Glomerular visceral epithelial cell (primary cell): ENCODE measurements around the gene INPP5A.

Experiments
- DNase-seq: peaks from one replicate; pipeline ENCODE4 v3.0.0-alpha.2; 2016; ENCODE audit errors: extremely low spot score

INPP5A gene

DNA sequence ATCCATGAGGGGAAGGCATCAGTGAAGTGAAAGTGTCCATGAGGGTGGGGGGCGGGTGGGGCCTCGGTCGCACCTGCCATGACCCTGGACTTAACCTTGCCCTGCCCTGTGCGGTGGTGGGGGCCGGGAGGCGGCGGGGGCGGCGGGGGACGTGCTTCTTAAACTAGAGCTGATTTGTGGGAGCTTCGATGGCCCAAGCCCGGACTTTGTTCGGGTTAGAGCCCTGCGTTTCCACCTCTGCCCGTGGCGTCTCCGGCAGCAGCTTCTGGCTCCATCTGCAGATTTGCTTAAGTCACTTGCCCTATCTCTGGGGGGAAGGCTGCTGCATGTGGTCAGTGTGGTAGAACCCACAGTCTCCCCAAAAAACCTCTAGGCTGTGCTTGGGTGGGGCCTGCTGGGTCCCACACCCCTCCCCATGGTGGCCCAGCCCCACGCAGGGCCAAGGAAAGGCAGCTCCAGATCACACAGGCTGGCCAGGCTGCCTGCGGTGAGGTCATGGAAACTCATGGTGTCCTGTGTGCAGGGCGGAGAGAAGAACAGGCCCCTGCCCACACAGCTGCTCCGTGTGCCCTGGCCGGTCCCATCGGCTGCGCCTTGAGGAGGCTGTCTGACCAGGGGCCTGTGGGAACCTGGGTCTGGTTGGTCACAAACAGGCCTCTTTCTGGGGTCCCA lies 93.2 kb downstream of the INPP5A start:
- DNase-seq, result no peak

DNA sequence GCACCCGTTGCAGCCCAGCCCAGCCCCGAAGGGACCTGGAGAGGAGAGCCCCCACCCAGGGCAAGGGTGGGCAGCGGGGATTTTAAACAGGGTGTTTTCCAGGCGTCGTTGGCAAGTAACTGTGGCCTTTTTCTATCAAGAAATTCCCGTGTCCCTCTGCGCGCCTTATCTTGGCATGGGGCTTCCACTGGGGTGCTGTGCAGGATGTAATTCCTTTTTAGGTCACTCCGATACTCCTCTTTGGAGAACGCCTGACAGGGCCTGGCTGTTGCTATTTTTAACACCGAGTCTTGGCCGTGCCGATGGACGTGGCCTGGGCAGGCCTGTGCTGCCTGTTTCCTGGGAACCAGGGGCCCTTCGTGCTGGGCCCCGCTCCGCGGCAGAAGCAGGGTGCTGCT lies 93.8 kb downstream of the INPP5A start:
- no peak for DNase-seq

DNA sequence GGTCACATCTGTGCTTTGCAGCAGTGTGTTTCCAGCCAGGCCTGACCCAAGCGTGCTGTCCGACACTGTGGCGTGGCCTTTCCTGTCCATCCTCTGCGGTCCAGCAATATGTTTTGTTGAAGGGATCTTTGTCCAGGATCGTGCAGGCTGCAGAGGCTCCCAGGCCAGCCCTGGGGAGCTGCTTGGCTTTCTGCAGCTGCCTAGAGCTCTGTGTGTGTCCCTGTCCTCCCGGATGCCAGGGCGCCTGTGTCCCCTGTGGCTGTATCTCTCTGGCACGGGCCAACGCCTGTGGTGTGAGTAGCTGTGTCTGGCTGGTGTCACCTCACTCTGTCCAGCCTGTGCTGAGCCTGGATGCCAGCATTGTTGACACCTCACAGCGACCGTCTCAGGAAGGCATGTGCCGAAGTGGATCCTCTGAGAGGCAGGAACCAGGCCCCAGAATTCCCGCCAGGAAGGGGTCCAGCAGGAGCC lies 94.5 kb downstream of the INPP5A start:
- no peak for DNase-seq

DNA sequence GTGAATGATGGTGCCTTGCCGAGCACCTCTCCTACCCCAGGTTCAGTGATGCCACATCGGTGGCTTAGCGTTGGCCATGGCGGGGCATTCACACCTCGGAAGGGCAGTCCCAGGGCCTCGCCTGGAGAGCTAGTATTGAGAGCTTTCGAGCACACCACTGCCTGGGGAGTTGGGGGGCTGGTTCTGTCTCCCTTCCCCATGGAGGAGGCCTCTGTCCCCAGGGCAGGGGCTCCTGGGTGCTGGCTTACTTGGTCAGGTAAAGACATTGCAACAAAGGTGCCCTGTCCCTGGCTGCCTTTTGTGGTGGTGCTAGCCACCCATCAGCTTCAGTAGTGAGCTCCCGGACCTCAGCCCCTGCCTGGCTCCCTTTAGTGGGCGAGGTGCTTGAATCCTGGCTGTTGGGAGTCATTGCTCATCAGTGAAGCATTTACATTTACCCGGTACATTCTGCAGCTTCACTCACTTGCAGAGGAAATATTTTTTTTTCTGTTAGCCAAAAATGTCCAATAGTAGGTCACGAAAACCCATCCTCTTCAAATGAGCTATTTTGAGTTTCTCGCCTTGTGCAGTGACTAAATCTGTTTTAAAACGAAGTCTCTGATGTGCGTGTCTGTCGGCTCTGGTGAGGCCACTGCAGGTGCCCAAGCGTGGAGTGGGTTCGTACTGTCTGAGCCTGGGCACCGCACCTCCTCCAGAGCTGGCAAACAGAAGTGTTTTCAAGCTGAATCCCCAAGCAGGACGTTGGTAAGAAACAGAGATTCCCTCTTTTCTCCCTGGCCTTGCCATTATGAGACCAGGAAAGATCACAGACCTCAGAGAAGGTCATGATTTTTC lies 95.5 kb downstream of the INPP5A start:
- DNase-seq, result peak; percentile 43

DNA sequence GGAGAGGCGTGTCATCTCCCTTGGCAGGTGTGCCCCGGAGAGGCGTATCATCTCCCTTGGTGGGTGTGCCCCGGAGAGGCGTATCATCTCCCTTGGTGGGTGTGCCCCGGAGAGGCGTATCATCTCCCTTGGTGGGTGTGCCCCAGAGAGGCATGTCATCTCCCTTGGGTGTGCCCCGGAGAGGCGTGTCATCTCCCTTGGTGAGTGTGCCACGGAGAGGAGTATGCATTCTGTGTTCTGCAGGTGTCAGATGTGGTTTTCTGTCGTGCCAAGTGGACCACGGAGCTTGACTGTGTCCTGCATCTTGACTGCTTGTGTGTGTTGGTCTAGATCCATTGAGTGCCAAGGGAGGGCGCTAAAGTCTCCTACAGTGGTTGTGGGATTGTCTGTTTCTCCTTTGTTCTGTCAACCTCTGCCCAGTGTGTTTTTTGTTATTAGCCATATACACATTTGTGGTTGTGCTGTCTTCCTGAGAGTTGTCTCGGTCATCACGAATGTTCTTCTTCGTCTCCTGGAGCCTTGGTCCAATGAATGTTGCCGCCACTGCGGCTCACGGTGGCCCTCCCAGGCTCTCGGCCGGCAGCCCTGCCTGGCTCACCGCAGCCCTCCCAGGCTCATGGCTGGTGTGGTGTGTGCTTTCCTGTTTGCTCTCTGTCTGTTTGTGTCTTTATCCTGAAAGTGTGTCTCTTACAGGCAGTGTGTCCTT lies 96.8 kb downstream of the INPP5A start:
- DNase-seq, result no peak

DNA sequence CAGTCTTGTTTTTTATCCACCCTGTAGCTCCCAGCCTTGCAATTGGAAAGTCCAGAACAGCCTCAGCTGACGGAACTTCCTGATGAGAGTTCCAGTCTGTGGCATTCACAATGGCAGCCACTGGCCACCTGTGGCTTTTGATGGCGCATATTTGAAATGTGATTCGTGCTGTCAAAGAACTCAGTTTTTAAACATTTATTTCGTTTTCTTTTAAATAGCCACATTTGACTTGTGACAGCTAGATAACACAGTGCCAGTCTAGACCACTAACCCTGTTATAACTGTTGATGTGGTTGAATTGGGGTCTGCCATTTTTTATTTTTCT lies 97.3 kb downstream of the INPP5A start:
- peak; percentile 3 for DNase-seq

DNA sequence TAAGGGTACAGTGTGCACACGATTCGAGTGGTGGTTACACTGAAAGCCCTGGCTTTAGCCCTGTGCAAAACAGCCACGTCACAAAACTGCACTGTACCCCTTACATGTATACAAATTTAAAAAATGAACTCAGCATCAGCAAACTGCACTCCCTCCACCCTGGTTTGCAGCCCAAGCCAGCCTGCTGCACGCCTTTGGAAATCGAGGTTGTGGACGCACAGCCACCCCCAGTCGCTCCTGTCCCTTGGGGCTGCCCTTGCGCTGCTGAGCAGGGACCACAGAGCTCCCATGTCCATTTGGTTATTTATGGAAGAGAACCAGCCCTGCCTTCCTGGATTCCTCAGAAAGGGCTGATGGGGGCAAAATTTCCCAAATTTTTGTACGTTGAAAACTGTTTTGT lies 98.8 kb downstream of the INPP5A start:
- DNase-seq, result no peak

DNA sequence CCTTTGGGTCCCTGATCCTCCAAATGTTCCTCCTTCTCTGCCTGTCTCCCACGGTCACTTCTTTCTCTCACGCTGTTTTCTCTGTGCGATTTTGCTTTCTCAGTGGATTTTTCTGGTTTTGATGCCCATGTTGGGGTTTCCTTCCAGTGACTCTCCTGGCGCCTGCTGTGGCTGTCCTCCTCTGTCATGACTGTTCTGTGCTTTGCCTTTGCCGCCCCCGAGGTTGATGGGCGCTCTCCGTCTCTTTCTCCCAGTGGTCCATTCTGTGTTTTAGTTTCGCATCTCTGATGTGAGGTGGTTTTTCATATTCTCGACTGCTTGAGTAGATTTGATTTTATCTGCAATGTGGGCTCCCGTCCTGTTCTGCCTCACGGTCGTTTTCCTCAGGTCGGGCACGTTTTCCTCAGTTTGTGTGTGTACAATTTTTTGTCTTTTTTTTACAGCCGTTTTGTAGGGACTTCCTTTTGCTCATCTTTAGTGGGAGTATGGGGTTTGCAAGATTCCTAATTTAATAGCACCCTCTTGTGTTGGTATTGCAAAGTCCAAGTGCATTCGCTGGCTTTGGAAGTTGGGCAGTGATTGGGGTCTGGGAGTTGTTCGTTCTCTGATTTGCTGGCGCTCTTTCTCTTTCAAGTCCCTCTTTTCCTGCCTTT lies 100.0 kb downstream of the INPP5A start:
- DNase-seq, result peak; percentile 58

DNA sequence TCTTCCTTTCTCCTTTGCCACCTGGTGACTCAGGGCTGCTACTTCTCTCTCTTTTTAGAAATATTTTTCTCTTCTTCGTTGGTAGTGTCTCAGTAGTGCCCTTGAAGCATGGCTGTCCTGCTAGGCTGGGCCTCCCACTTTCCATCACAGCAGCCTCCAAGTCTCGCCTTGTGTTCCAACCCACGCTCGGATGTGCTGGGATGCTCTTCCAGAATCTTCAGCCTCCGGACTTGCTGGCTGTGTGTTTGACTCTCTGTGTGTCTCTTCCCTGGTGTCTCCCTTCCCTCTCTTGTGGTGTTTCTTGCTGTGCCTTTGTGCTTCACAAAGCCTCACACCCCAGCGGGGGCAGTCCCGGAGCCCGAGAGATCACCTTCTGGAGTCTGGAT lies 100.5 kb downstream of the INPP5A start:
- DNase-seq, result no peak

DNA sequence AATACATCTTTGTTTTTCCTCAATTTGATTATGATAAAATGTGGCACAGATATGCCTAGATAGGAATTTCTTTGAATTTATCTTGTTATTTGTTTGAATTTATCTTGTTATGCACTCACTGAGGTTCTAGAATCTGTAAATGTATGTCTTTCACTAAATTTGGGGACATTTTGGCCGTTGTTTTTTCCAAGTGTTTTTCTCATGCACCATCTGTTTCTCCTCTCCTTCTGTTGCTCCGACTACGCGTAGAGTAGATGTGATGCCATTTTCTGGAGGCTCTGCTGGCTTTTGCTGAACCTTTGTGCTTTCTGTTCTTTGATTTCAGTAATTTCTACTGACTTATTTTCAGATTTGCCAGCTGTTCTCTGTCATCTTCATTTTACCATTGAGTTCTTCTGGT lies 101.9 kb downstream of the INPP5A start:
- no peak for DNase-seq

DNA sequence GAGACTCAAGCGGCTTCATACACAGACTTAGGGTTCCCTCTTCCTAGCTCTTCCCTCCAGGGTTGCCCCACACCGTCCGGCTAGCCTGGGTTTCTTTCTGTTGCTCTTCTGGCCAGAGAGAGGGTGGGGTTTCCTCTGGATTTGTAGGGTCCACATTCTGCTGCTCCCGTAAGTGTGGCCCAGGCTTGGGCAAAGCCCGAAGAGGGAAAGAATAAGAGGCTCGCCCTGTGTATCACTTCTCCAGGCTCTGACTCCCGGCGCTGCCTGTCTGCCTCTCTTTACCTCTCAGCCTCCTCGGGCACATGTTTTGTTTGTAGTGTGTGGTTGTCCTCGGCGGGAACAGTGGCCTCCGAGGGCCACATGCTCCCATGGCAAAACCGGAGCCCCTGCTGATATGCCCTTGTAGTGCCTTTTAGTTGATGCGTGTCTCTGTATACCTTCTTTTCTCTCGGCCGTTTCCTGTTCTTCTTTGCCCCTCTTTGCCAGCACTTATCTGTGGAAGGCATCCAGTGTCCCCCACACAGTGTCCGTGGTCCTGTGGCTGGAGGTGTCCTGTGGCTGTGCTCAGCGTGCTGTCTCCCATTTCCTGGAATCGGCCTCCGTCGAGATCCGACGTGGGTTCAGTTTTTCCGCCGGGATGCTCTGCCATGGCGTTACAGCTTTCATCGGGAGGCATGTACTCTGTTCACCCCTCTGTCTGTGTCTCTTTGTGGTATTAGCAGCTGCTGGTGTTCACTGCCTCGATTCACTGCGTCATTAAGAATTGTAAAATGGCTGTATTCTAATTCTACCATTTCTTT lies 102.9 kb downstream of the INPP5A start:
- DNase-seq, result no peak

DNA sequence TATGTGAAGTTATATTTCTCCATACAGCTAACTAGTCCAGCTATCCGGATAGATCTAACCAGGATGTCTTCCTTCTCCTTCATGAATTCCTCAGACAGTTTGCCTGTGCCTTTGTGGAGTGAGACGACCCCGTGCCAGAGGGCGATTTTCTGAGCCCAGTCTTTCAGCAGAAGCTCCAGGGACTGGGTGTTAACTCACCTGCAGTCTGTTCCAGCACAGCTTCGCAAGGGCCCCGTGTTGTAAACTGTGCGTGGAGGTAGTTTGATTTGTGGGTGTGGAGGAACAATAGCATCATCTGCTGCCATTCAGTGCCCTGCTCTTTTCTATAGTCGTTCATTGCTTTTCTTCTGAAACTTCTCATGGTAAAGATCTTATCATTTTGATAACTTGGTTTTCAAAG lies 103.8 kb downstream of the INPP5A start:
- no peak for DNase-seq

DNA sequence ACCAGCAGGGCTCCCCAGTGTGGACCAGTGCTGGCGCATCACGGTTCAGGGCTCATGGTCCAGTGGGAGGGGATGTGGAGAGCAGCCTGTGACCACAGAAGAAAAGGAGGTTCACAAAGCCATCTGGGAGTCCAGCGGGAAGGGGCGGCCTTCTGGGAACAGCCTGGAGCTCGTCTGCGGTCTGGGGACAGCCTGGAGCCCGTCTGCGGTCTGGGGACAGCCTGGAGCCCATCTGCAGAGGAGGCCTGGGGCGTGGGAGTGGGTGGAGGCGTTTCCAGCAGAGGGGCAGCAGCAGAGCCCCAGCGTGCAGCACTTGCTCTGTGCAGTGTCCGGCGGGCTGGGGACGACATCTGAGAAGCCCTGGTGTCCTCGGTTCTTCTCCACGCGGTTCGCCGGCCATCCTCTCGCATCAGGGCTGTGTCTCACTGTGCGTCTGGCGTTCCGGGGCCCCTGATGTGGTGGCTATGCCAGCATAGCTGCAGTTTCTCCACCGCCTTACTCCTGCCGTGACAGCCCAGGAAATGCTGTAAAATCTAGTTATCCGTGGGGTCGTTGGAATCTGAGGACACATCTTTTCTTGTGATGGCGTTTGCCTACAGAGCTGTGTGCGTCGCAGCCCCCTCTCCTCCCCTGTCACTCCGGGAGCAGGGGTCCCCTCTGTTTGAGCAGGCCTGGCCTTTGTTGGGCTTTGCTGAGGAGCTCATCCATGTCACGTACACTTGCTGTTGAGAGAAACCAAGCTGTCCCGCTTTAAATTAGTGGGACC lies 104.6 kb downstream of the INPP5A start:
- no peak for DNase-seq

DNA sequence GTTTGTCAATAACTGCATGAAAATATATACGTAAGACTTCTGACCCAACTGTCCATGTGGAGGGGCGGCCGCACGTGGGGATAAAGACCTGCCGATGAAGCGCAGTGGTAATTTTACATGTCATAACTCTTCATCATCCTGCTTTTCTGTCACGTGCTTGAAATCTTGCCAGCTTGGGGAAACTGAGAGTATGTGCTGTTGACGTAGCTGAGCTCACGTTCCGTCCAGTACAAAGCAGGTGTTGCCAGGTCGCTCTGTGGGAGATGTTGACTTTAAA lies 105.1 kb downstream of the INPP5A start:
- DNase-seq, result no peak

DNA sequence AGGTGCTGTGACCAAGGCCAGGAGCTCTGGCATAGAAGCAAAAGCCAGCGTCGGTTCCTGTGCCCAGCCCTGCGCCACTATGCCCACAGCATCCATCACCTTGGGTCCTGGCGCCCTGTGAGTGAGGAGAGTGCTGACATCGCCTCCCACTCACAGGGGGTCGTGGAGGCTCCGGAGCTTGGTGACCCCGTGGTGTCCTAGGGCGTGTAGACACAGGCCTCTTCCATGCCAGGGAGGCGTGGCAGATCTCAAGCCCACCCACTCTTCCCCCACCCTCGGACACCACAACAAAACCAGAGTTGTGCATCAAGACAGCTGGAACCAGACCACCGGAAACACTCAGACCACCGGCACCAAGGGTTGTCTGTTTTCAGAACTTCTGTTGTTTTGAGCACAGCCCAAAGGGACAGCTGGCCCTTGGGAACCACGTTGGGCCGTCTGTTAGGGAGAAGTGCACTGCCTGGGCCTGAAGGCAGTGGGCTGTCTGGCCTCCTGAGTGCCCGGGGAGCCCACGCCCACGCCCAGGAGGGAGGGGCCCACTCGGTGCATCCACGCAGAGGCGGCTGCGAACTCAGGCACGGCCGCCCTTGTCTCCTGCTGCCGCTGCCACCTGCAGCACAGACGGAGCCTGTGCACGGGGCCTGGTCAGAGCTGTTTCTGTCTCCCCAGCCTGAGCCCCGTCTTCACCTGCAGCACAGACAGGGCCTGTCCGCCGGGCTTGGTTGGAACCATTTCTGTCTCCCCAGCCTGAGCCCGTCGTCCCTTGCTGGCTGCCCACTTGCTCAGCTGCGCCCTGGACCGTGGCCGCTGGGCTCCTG lies 106.3 kb downstream of the INPP5A start:
- no peak for DNase-seq

DNA sequence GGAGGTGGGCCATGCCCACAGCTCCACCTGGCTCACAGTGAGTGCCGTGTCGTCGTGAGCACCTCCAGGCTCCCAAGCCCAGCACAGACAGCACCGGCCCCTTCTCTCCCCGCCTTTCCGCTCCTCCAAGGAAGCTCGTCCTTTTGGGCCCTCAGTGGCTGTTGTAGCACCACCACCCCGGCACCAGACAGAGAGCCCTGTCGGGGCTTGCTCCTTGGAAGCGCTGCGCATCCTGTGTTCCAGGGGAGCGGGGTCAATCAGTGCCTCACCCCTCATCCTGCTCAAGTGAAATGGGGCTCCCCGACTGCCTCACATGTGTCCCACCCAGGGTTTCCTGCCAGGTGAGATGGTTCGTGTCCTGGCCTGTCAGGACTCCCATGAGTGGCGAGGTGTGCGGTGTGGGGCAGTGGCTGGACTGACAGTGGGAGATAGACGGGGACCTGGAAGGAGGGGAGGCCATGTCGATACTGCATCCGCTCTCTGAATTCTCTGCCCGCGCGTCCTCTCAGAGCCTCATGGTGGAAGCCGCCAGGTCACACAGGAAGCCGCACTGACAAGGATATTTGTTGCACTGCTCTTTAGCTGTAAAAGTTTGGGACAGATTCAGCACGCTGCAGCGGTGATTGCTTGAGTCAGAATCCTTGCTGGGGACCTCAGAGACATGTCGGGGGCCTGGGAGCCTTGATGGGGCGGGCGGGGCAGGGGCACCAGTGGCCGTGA lies 107.1 kb downstream of the INPP5A start:
- no peak for DNase-seq

DNA sequence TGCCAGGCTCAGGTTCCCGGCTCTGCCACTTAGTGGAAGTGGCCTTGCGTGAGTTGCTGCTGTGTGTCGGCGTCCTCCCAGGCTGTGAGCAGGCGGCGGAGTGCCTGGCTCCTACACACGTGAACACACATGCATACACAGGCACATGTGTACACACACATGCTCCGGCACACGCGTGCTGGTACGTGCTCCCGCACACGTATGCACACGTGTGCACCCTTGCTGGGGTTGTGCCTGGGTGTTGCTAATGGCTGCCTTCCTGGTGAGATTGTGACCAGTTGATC lies 107.6 kb downstream of the INPP5A start:
- no peak for DNase-seq

DNA sequence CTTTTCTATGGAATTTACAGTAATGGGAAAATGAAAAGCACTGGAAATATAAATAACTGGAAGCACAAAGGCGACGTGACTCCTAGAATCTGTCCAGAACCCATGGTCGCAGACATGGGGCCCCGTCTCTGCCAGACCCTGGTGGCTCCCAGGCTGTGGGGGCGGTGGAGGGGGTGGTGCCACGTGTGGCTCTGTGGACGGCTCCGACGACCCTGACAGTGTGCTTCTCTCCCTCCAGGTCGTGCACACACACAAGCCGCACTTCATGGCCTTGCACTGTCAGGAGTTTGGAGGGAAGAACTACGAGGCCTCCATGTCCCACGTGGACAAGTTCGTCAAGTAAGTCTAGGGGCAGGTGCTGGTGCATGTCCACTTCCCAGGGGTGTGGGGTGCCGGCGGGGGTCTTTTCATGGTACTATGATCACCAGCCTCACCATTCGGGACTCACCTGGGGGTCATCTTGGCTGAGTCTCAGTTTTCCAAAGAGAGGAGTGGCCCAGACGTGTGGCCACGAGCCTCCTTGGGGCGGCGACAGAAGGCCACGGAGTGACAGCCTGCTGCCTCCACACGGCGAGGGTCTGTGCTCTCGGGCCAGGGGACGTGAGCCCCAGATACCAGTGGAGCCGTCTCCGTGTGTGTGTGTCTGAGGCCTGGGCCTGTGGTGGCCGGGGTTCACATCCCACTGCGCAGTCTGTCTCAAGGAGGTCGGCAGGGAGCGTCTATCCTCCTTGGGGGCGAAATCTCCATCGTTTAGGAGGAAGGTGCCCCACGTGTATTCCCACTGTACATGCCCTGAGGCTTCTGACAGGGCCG lies 108.2 kb downstream of the INPP5A start:
- DNase-seq, result no peak
